ENCODE measurements around the gene IZUMO1. TPM values are rescaled to one million over a fixed set of nuclear protein-coding genes. Genes with fewer than 3 reads are reported as not detected.

IZUMO1 gene
- total and polyA plus RNA-seq, 9 of the 15 experiments (the other 6 are each of a cell fraction or from before 2014, with no cell fraction given), result 0.14 to 2.1 (median 0.73) TPM

GRCh38 chr19:48755084-48755641 is 8.5 kb upstream of the IZUMO1 start, which contains the start of gene FGF21 (continued):
- TF ChIP-seq RCOR1 (IDR thresholded peaks at IDR 0.05; ENCODE audit: borderline replicate concordance in 1 of 2, low read depth in 2 of 2, low read length in 2 of 2) (peak in 1 of 2 experiments; percentile 84; a peak in 2 of 4 replicates), BHLHE40 (IDR thresholded peaks at IDR 0.05; ENCODE audit: low read length) (no peak), CEBPB (tag; IDR thresholded peaks at IDR 0.05) (peak; percentile 43; the same call in 1 of the 2 replicates), KHSRP (IDR thresholded peaks at IDR 0.05) (no peak), MCM7 (IDR thresholded peaks at IDR 0.05) (no peak), ZNF354B (CRISPR knock-in tag; IDR thresholded peaks at IDR 0.05) (no peak), SLC30A9 (CRISPR knock-in tag; IDR thresholded peaks at IDR 0.05) (no peak), HNRNPH1 (optimal IDR thresholded peaks at IDR 0.05; ENCODE audit: low read depth, low read length) (no peak), SMARCA5 (IDR thresholded peaks at IDR 0.05) (no peak), ELF2 (CRISPR knock-in tag; IDR thresholded peaks at IDR 0.05) (no peak), ZNF449 (CRISPR knock-in tag; IDR thresholded peaks at IDR 0.05) (no peak), ELK3 (CRISPR knock-in tag; IDR thresholded peaks at IDR 0.05) (no peak), ZNF592 (IDR thresholded peaks at IDR 0.05) (0 out of 2 replicates have a peak, but pooled peaks have one; percentile 39), ZBTB12 (CRISPR knock-in tag; IDR thresholded peaks at IDR 0.05) (no peak), NR0B1 (IDR thresholded peaks at IDR 0.05; ENCODE audit: partially characterized antibody) (no peak), FUS (optimal IDR thresholded peaks at IDR 0.05; ENCODE audit: low read depth, low read length) (no peak), STAT6 (CRISPR knock-in tag; IDR thresholded peaks at IDR 0.05) (no peak)
